Myocyte (in vitro differentiated cells): ENCODE data around the gene GPX2. TPM values are rescaled to one million over a fixed set of nuclear protein-coding genes. Genes with fewer than 3 reads are reported as not detected.

Experiments
- DNase-seq: peaks from one replicate; pipeline ENCODE4 v3.0.0-alpha.2; 2012; ENCODE audit warnings: low read depth
- total RNA-seq: library from RNA; depleted of rRNA; stranded (reverse); fragments of >200 nt; gene quantifications from 2 replicates; pipeline ENCODE4 v1.2.3, GENCODE V29; 2014

GPX2 gene
- total RNA-seq, 1 donor from 2014 or later = not detected

DNA sequence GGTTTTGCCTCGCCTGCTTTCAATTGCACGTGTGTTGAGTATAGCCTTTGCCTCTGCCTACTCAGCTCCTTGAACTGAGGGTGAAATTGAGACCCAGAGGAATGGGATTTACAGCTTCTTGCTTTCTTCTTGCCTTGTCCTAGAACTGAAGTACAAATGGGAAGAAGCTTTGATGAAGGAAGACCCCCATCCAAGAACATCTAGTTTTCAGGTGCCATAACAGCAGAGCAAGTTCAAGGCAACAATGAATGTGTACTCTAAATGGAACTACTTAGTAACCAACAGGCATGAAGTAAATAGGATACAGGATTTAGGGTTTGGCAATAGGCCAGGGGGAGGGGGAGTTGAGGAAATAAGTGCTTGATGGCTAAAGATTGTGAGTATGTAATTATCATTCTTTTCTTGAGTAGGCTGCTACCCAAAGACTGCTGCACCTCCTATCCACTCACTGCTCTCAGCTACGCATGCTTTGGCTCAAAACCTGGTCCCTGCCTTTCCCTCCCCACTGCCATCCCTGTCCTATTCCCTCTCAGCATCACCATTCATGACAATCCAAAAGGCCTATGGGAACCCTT lies 2.1 kb downstream of the GPX2 start:
- no peak for DNase-seq

DNA sequence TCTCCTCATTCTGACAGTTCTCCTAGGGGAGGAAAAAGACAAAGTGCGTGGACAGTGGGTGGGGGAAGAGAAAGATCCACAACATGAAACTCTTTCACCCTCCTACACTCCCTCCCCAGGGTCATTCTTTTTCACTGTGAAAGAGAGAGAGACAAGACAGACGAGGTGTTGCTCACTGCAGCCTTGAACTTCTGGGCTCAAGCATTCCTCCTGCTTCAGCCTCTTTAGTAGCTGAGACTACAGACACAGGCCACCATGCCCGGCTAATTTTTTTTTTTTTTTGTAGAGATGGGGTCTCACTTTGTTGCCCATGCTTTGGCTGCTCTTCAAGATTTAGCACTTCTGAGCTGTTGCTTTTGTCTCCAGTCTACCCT lies 2.7 kb downstream of the GPX2 start:
- DNase-seq = no peak

GRCh38 chr14:64938972-64939816 lies 3.4 kb downstream of the GPX2 start:
- no peak for DNase-seq

DNA sequence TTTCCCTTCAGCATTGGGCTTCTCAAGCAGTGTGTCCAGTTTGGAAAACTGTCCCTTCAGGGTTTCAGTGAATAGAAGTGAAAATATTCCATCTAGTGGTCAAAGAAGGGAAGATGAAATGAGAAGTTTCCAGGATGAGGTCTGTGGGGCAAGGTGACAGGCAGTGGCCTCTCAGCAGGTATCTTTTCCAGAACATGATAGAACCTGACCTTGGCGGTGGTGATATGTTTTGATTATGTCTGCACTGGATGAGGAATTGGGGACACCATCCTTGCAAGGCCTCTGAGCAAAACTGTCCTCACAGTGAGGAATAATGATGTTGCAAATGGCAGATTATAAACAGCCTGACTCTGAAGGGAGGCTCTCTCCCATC lies 4.7 kb downstream of the GPX2 start:
- peak; percentile 44 for DNase-seq

GRCh38 chr14:64937171-64937820 lies 5.2 kb downstream of the GPX2 start:
- no peak for DNase-seq

- no peak for DNase-seq
Measured at GRCh38 chr14:64935508-64935907, 7.0 kb downstream of the GPX2 start.

DNA sequence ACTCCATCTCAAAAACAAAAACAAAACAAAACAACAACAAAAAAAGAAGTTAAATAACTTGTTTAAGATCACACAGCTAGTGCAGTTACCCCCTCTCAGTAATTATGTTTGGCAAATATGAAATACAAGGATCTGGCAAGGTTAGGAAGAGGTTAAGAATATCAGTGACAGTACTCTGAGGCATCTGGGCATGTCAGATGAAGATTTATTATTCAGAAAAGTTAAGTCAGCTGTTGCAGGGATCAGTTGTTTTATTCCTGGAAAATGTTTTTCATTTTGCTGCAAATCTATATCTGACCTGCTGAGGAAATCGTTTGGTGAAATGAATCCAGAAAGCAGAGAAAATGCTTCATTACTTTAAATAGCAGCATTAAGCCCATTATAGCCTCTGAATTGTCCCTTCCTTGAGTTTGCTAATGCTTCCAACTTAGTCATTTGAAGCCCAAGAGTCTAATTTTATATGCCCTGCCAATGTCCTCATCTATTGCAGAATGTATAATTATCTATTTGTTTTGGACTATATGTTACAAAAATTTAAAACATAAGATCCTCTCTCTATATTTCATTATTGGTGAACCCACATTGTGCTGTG lies 8.1 kb downstream of the GPX2 start:
- DNase-seq = peak; percentile 84

GRCh38 chr14:64932231-64932630 lies 10.3 kb downstream of the GPX2 start:
- no peak for DNase-seq

GRCh38 chr14:64931123-64931522 lies 11.4 kb downstream of the GPX2 start:
- DNase-seq = no peak

- DNase-seq = no peak
Measured at GRCh38 chr14:64930085-64930843, 12.3 kb downstream of the GPX2 start.

DNA sequence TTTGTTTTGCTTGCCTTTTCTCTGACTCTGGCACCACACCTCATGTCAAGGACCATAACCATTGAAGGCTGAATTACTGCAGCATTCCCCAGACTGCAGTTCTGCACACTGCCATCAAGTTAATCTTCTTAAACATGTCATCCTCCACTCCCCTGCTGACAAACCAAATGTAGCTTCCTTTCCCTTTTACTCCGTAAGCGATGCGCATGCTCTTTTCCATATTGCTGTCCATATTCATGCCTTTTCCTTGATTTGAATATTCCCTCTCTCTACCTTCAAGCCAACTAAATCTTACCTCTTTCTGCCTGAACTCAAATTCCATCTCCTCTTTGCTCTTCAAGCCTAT lies 13.6 kb downstream of the GPX2 start:
- no peak for DNase-seq

- no peak for DNase-seq
Measured at GRCh38 chr14:64928239-64929013, 14.1 kb downstream of the GPX2 start.

DNA sequence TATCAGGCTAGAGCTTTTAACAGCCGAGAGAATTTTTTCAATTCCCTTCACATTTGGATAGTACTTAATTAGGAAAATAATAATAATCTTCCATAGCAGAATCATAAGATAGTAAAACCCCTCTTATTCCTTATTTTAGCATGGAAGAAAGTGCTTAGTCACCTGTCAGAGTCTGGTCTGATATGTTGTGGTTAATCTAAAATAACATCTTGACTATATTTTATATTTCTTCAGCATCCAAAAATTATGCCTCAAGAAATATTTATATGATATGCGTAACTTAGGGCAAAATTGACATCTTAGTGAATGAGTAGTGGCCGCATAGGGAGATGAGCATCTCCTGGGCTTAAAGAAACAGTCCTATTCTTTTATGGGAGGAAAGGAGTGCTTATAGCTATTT lies 15.5 kb downstream of the GPX2 start:
- no peak for DNase-seq

DNA sequence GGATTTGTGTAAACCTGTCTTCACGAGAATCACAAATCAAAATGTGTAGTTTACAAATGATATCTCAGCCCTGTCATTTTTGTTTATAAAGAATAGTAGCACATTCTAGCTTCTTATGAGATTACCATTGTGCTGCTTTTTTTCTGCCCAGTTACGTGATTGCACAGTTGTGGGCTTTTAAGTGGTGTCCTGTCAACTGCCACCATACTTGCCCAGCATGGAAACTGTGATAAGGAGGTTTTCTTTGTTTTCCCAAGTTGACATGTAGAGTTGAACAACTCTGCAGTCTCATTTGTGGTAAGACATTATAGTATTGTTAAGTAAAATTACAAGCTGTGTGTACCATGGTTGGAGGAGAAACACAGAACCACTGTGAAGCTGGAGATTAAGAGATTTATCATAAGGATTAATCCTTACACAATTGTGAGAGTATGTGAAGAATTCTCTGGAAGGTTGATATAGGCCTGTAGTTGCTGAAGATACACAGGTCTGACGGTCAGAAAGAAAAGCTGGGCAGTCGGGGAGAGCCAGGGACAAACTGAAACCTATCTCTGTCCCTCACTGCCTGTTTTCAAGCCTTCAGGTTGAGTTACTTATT lies 16.0 kb downstream of the GPX2 start:
- DNase-seq = no peak

GRCh38 chr14:64923015-64923414 lies 19.5 kb downstream of the GPX2 start:
- no peak for DNase-seq

GRCh38 chr14:64920465-64920864 lies 22.1 kb downstream of the GPX2 start:
- no peak for DNase-seq

DNA sequence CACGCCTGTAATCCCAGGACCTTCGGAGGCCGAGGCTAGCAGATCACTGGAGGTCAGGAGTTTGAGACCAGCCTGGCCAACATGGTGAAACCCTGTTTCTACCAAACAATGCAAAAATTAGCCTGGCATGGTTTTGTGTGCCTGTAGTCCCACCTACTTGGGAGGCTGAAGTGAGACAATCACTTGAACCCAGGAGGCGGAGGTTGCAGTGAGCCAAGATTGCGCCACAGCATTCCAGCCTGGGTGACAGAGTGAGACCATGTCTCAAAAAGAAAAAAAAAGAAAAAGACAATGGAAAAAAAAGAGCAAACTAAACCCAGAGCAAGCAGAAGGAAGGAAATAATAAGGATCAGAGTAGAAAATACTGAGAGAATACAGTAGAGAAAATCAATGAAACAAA lies 22.9 kb downstream of the GPX2 start:
- DNase-seq = peak; percentile 19

DNA sequence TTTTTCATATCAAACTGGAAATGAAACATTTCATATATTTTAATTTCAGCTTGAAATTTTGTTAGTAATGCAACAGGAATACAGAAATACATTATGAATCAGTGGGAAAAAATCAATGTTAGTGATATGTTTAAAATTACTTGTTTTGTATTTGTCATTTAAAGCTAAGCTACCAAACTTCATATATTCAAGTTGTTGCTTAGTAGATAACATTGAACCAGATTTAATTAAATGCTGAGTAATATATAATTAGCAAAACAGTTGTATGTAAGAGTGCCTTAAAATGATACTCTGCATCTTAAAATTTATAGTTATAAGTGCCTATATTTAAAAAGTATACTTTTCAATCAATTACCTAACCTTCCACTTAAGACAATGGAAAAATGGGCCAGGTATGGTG lies 23.3 kb downstream of the GPX2 start:
- DNase-seq = no peak

DNA sequence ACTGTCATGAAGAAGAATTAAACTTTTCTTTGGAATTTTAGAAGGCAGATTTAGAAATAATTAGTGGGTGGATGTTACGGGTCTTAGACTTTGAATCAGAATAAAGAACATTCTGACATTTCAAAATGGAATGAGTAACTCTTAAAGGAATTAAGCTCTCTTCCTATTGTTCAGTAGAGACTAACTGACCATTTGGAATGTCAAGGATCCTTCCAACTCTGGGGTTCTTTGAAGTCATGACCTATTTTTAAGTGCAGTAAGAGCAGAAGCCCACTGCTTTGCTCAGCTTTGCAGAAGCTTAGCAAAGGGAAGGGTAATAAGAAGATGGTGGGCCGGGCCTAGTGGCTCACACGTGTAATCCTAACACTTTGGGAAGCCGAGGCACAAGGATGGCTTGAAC lies 24.3 kb downstream of the GPX2 start:
- DNase-seq = peak; percentile 76

DNA sequence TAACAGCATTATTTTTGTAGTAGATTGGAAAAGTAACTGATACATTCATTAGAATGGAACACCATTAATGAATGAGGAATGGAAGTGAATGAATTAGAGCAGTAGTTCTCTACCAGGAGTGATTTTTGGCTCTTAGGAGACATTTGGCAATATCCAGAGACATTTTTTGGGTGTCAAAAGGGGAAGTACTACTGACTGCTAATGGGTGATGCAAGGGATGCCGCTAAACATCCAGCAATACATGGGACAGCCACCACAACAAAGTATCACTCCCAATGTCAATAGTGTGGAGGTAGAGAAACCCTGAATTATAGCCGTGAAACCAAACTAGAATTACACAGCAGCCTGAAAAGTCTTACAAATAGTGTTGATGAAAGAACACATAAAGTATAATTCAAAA lies 26.7 kb downstream of the GPX2 start:
- DNase-seq = no peak
